GM15510 (cell line): ENCODE measurements around the gene SH3TC1.

Experiments
- POLR2A ChIP-seq: IDR thresholded peaks from 3 replicates; pipeline ENCODE4 v1.6.1; 2011; ENCODE audit warnings: borderline replicate concordance; ENCODE audit not compliant: insufficient read length; ENCODE audit errors: extremely low read depth

Gene SH3TC1

GRCh38 chr4:8219236-8219635, 20.1 kb downstream of the SH3TC1 start:
- no peak for TF ChIP-seq POLR2A

DNA sequence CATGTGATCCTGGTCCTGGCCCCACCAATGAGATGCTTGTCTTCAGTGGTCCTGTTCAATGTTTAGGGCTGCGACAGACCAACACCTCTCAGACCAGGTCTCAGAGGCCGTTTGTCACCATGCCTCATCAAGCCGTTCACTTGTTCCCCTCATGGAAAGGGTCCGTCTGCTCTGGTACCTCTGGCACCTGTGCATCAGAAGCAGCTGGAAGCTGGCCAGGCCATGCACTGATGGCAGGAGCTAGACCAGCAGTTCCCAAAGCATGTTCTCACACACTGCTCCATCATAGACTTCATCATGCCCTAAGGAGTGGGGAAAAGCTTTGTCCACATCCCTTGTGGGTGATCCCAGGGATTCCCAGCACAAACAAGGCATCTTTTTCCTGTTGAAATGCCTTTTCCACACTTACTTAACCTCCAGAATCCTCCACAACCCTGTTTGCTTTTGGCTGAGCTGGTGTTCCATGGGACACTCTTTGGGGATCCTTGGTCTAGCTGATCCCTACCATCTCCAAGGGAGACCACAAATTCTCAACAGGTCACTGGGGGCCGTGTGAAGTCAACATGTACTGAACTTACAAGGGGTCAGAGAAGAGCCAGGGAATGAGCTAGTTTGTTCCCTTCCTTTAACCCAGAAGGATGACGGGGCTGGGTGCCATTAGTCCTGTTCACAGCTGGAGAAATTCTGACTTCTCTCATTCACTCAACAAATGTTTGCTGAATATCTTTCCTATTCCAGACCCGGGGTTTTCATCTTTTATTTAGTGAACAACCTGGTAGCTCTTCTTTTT, 21.8 kb downstream of the SH3TC1 start:
- no peak for TF ChIP-seq POLR2A

DNA sequence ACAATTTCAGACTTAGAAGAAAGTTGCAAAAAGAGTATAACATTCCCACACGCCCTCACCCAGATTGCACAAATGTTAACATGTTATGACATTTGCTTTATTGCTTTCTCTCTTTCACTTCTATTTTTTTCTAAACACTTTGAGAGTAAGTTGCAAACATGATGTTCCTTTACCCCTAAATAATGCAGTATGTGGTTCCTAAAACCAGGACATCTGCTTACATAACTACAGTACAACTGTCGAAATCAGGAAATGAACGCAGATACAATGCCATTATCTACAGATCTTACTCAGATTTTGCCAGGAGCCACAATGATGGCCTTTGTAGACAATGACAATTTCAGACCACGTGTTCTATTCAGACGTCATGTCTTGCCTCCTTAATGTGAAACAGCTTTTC, 22.4 kb downstream of the SH3TC1 start:
- TF ChIP-seq POLR2A, result no peak

DNA sequence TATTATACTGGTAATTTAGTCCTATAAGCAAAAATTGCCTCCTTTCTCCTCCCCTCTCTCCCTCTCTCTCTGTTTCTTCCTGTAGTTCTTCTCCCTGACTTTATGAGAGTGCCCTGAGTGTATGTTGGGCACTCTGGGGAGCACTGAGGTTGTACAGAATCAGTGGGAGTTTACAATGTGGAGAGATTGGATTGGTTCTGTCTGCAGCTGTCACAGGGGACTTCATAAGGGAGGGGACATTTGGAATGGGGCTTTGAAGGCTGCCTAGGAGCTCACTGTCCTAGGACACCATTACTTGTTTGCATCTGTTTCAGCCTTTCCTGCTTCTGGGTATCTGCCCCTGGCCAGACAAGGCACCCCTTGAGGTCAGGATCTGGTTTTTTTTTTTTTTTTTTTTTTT, 22.9 kb downstream of the SH3TC1 start:
- no peak for TF ChIP-seq POLR2A

DNA sequence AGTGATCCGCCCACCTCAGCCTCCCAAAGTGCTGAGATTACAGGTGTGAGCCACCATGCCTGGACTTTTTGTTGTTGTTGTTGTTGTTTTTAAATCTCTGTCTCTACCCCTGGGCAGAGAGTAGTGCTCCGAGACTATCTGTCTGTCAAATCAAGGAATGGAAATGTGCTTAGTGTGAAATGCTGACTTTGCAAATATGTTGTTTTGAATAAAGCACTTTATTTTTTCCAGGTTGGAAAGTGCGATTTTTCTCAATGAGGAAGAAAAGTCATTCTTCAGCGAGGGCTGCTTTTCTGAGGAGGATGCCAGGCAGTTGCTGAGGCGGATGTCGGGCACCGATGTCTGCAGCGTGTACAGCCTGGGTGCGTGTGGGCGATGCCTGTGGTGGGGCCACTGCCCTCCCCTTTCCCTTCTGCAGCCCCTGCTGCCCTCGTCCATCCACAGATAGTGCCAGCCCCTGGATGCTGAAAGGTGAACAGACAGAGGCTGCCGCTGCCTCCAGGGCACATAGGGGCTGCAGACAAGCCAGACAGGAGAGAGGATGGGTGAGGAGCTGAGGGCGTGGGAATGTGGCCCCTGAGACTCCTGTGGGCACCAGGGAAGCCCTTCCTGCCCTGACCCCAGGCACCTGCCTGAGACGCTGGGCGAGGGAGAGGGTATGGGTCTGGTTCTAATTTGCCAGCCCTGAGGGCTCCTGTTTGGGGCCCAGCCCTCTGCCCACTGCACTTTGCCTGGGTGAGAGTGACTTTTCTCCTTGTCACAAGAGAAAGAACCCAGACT, 23.7 kb downstream of the SH3TC1 start:
- TF ChIP-seq POLR2A, result no peak

- TF ChIP-seq POLR2A, result no peak
Observed at GRCh38 chr4:8224267-8224974, 25.3 kb downstream of the SH3TC1 start.

GRCh38 chr4:8224975-8225625, 26.0 kb downstream of the SH3TC1 start:
- no peak for TF ChIP-seq POLR2A

- TF ChIP-seq POLR2A, result no peak
Observed at GRCh38 chr4:8225706-8226443, 26.8 kb downstream of the SH3TC1 start.

GRCh38 chr4:8227201-8227770, 28.2 kb downstream of the SH3TC1 start:
- no peak for TF ChIP-seq POLR2A

DNA sequence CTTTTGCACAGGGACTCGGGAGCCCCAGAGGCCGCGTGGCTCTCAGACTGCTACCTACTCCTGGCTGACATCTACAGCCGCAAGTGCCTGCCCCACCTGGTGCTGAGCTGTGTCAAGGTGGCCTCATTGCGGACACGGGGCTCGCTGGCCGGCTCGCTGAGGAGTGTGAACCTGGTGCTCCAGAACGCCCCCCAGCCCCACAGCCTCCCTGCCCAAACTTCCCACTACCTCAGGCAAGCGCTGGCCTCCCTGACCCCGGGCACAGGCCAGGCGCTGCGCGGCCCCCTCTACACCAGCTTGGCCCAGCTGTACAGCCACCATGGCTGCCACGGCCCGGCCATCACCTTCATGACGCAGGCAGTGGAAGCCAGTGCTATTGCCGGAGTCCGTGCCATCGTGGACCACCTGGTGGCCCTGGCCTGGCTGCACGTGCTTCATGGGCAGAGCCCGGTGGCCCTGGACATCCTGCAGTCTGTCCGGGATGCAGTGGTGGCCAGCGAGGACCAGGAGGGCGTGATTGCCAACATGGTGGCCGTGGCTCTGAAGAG, 28.8 kb downstream of the SH3TC1 start:
- TF ChIP-seq POLR2A, result no peak

DNA sequence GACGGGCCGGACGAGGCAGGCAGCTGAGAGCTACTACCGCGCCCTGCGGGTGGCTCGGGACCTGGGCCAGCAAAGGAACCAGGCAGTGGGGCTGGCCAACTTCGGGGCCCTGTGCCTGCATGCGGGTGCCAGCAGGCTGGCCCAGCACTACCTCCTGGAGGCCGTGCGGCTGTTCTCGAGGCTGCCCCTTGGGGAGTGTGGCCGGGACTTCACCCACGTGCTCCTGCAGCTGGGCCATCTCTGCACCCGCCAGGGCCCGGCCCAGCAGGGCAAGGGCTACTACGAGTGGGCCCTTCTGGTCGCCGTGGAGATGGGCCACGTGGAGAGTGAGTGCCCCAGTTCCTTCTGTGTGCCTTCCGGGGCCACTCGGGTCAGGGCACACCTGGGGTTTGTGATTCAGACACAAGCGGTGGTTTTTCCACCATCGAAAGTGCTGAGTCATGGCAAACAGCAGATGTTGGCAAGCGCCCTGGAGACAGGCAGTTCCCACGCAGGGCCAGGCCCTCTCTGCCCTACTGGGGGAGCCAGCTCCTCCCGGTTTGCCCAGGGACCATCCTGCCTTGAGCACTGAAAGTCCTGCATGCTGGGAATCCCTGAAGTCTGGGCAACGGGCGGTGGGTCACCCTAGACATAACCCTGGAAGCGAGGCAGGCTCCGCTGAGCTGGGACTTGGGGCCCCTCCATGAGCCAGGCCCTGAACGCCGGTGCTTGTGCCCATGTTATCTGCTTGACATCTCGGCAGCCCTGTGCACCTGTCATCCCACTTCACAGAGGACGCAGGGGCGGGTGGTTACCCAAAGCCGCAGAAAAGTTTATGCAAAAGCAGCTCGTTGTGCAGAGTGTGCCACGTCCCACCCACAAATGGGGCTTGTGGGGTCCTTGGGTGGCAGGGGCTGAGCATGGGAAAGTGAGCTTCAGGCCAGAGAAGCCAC, 29.5 kb downstream of the SH3TC1 start:
- TF ChIP-seq POLR2A, result no peak

GRCh38 chr4:8229331-8229975, 30.4 kb downstream of the SH3TC1 start:
- TF ChIP-seq POLR2A, result no peak
